ENCODE results near the gene PHYHD1.

PHYHD1 gene

DNA sequence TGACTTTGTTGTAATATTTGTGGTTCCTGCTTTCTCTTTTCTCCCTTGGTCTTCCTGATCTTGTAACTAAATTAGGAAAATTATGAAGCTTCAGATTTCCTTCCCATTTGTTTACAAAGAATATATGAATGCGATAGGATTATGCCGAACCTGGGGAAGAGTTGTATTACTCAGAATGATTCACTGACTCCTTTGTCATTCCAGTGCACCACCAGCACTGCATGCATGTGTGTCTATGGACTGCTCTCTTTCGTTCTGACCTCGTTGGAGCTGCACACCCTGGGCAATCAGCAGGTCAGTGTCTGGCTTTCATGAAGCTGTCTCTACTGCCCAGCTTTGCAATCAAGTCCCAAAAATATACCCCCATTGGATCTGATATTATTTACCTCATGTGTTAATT is 52.2 kb downstream of the PHYHD1 start:
- DNase-seq (ENCODE audit: low read depth), result peak; percentile 79

DNA sequence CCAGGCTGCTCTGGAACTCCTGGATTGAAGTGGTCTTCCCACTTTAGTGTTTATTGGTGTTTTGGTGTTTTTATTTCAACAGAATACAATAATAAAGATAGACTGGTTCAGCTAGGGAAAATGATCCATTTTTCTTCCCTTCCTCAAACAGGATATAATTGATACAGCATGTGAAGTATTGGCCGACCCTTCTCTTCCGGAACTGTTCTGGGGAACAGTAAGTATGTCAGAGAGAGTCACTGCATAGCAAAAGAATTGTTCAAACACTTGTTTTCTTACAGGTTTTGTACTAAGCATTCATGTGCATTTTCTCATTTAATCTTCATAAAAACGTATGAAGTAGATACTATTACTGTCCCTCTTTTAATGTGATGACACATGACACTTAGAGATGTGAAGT is 58.3 kb downstream of the PHYHD1 start:
- no peak for DNase-seq (ENCODE audit: low read depth)

DNA sequence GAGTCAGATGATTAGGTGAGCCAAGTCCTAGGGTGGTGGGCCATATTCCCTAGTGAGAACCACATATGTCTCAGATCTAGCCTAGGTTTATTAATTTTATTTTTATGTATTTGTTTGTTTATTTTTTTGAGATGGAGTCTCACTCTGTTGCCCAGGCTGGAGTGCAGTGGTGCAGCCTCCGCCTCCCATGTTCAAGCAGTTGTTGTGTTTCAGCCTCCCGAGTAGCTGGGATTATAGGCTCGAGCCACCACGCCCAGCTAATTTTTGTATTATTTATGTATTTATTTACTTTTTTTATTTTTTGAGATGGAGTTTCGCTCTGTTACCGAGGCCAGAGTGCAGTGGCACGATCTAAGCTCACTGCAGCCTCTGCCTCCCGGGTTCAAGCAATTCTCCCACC is 62.8 kb downstream of the PHYHD1 start:
- DNase-seq (ENCODE audit: low read depth), result no peak

DNA sequence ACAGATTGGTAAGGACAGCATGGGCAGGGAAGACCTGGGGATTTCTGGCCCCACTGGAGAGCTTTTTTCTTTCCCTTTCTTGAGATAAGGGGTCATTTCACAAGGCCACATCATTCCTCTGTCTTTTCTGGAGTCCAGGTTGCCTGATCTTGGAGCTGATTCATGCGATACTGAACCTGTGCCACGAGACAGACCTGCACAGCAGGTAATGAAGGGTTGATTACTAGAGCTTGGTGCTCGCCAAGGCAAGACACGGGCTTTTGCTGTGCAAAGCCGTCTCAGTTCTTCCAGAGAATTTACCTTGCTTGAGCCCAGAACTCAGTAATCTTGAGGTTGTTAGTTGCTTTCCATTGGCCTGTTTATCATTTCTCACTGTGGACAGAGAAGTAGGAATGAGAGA is 65.9 kb downstream of the PHYHD1 start:
- no peak for DNase-seq (ENCODE audit: low read depth)

DNA sequence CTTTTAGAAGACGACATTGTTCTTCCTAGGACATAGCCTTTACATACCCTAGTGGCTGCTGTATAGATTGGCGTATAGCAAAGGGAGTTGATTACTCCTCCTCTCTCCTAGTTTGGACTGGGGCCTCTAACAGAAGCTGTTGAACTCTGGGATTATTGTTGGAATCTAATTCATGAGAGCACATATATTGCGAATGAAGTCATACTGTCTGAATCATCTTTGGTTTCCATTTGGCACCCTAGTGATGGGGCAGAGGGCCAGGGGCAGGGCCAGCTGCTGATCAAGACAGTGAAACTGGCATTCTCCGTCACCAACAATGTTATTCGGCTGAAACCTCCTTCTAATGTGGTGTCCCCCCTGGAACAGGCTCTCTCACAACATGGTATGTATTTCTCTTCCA is 67.0 kb downstream of the PHYHD1 start:
- DNase-seq (ENCODE audit: low read depth), result peak; percentile 82
